Upper lobe of left lung (tissue), 4 donors: ENCODE data around the gene NCAPD3.

Source experiments
- CTCF ChIP-seq, 6 experiments: fragments of 450-650 bp in 4 of 6; fragments of 200-600 bp in 2 of 6; sonication (generic) in 2 of 6; IDR thresholded peaks; one replicate each; pipeline ENCODE4 v1.5.1; 2016 to 2019; ENCODE audit warnings: antibody characterized with exemption in 6 of 6
- EP300 ChIP-seq, 4 donors: sonication (generic); formaldehyde crosslinking; IDR thresholded peaks; one replicate each; pipeline ENCODE4 v1.5.1; 2017; ENCODE audit warnings: antibody characterized with exemption in 4 of 4, control low read depth in 2 of 4
- POLR2A ChIP-seq, 4 donors: fragments of 450-650 bp; IDR thresholded peaks; one replicate each; pipeline ENCODE4 v1.5.1; 2016 to 2017; ENCODE audit warnings: antibody characterized with exemption in 4 of 4, mild to moderate bottlenecking in 2 of 4
- POLR2AphosphoS5 ChIP-seq, 2 donors: sonication (generic); formaldehyde crosslinking; IDR thresholded peaks; one replicate each; pipeline ENCODE4 v1.5.1; 2017; ENCODE audit warnings: antibody characterized with exemption in 2 of 2

DNA sequence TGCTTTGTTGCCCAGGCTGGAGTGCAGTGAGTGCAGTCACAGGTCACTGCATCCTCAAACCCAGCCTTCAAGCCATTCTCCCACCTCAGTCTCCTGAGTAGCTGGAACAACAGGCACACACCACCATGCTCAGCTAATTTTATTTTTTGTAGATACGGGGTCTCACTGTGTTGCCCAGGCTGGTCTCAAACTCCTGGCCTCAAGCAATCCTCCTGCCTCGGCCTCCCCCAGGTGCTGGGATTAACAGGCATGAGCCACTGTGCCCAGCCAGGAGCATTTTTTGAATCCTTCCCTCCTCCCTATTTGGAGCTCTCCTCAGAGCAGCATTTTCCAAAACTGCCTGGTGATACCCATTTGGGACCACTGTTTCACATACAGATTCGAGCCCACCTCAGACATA, 77.2 kb downstream of the NCAPD3 start:
- TF ChIP-seq CTCF (IDR thresholded peaks at IDR 0.05): no peak
- TF ChIP-seq POLR2A (IDR thresholded peaks at IDR 0.05): no peak
- no peak for TF ChIP-seq EP300 (IDR thresholded peaks at IDR 0.05)
- TF ChIP-seq POLR2AphosphoS5 (IDR thresholded peaks at IDR 0.05): no peak
